Epithelial cell of esophagus (primary cell): ENCODE measurements around the gene ACVR1.

Source experiments
- DNase-seq: peaks from one replicate; pipeline ENCODE4 v3.0.0; 2010; ENCODE audit warnings: low read depth
- H3K4me3 ChIP-seq: 2 replicates; pipeline ENCODE4 v1.5.1; 2011; ENCODE audit warnings: mild to moderate bottlenecking, low read length, control low read depth
- TF ChIP-seq, protein P1 (sequence below): IDR thresholded peaks from 2 replicates; pipeline ENCODE4 v1.5.1; 2011; ENCODE audit warnings: low read depth, mild to moderate bottlenecking, low read length, control low read depth, inconsistent platforms; ENCODE audit not compliant: insufficient read depth; ENCODE audit errors: missing control alignments

Gene ACVR1

GRCh38 chr2:157918319-157918718, 42.2 kb upstream of the ACVR1 start:
- no peak for DNase-seq
- no peak overlapping the region for H3K4me3 ChIP-seq
- TF ChIP-seq, protein P1, sequence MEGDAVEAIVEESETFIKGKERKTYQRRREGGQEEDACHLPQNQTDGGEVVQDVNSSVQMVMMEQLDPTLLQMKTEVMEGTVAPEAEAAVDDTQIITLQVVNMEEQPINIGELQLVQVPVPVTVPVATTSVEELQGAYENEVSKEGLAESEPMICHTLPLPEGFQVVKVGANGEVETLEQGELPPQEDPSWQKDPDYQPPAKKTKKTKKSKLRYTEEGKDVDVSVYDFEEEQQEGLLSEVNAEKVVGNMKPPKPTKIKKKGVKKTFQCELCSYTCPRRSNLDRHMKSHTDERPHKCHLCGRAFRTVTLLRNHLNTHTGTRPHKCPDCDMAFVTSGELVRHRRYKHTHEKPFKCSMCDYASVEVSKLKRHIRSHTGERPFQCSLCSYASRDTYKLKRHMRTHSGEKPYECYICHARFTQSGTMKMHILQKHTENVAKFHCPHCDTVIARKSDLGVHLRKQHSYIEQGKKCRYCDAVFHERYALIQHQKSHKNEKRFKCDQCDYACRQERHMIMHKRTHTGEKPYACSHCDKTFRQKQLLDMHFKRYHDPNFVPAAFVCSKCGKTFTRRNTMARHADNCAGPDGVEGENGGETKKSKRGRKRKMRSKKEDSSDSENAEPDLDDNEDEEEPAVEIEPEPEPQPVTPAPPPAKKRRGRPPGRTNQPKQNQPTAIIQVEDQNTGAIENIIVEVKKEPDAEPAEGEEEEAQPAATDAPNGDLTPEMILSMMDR, result no peak

- TF ChIP-seq, protein P1, result no peak
- no peak for DNase-seq
These were observed 35.6 kb upstream of the ACVR1 start for GRCh38 chr2:157911750-157912149.

DNA sequence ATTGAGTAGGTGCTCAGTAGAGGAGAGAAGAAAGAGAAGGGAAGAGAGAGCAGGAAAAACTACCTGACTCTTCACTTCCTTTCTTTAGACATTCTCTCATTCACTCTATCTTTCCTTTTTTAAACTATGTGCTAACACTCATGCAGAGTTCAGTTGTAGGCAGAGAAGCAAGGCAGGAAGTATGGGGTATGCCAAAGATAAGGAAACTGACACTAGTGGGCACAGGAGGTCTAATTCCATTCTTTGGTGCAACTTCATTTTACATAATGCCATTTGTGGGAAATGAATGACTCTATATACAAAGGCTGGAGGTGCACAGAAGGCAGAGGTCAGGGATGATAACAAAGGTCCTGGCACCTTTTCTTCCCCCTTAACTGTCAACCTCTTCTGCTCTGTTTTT, 35.1 kb upstream of the ACVR1 start:
- TF ChIP-seq, protein P1, result no peak
- H3K4me3 ChIP-seq, result no peak overlapping the region
- DNase-seq, result no peak

More at GRCh38 chr2:157911750-157912149, 35.6 kb upstream of the ACVR1 start:
- no peak overlapping the region for H3K4me3 ChIP-seq

DNA sequence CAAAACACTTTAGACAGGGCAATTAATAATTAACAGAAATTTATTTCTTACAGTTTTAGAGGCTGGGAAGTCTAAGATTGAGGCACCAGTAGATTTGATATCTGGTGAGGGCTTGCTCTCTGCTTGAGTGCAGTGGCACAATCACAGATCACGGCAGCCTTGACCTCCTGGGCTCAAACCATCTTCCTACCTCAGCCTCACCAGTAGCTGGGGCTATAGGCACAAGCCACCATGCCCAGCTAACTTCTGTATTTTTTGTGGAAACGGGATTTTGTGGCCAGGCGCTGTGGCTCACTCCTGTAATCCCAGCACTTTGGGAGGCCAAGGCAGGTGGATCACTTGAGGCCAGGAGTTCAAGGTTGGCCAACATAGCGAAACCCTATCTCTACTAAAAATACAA, 29.0 kb upstream of the ACVR1 start:
- no peak overlapping the region for H3K4me3 ChIP-seq
- no peak for DNase-seq
- TF ChIP-seq, protein P1, result no peak

GRCh38 chr2:157903626-157904025, 27.5 kb upstream of the ACVR1 start:
- DNase-seq, result no peak
- H3K4me3 ChIP-seq, result no peak overlapping the region
- TF ChIP-seq, protein P1, result no peak

DNA sequence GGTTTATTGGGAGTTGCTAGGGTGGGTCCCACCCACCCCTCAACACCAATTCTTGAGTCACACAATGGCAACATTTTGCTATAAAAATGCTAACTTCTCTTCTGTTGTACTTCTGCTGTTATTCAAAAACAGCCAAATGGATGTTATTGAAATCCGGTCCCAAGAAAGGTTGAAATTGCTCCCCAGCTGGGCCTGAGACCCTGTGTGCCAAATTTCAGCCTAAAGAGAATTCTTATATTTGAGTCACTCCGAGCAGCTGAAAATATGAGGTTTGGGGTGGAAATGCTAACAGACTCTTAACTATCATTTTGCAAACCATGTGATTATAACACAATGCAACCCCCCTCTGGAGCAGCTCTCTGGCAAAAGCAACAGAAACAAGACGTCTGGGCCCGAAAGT, 27.0 kb upstream of the ACVR1 start:
- DNase-seq, result no peak
- TF ChIP-seq, protein P1, result no peak
- H3K4me3 ChIP-seq, result no peak overlapping the region

DNA sequence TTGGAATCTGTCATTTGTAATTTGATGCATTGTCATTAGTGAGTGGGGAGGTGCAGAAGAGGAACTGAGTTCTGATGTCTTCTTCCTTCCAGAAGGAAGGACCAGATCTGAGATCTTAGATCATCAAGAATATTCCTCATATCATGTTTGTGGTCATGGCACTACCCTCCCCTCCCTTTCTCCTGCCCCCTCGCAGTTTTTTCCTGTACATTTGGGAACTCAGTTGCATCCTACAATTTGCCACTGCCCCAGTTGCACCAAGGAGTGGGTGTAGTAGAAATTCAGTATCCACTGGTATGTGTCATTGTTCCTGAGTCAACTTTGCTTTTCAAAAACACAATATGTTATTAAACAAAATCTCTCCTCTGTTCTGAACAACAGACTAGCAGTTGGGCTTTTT, 26.6 kb upstream of the ACVR1 start:
- no peak for DNase-seq
- TF ChIP-seq, protein P1, result no peak
- no peak overlapping the region for H3K4me3 ChIP-seq
